Sigmoid colon (tissue), 7 donors: ENCODE results near the gene ACKR2. TPM values are rescaled to one million over a fixed set of nuclear protein-coding genes. Genes with fewer than 3 reads are reported as not detected.

Experiments
- DNase-seq: peaks from one replicate; pipeline ENCODE4 v3.0.0-alpha.2; 2019
- H3K27ac ChIP-seq, 4 donors: fragments of 200-600 bp; sonication (generic); one replicate each; pipeline ENCODE4 v1.5.1; 2016 to 2019; ENCODE audit warnings: mild to moderate bottlenecking in 1 of 4
- H3K27me3 ChIP-seq, 3 donors: fragments of 200-600 bp; sonication (generic); one replicate each; pipeline ENCODE4 v1.5.1; 2019; ENCODE audit warnings: mild to moderate bottlenecking in 1 of 3
- H3K36me3 ChIP-seq, 4 donors: fragments of 200-600 bp; sonication (generic); one replicate each; pipeline ENCODE4 v1.5.1; 2016 to 2019
- H3K4me1 ChIP-seq, 4 donors: fragments of 200-600 bp; sonication (generic); one replicate each; pipeline ENCODE4 v1.5.1; 2017 to 2019
- H3K4me3 ChIP-seq, 4 donors: fragments of 200-600 bp; sonication (generic); one replicate each; pipeline ENCODE4 v1.5.1; 2017 to 2019; ENCODE audit warnings: mild to moderate bottlenecking in 2 of 4, moderate library complexity in 1 of 4
- H3K9me3 ChIP-seq, 4 donors: fragments of 200-600 bp in 3 of 4; sonication (generic) in 3 of 4; one replicate each; pipeline versions ENCODE4 v1.5.1 to v1.6.1; 2013 to 2019
- CTCF ChIP-seq, 4 experiments: fragments of 450-650 bp in 3 of 4; fragments of 200-600 bp in 1 of 4; IDR thresholded peaks; one replicate each; pipeline ENCODE4 v1.5.1; 2016 to 2019; ENCODE audit warnings: antibody characterized with exemption in 4 of 4, mild to moderate bottlenecking in 3 of 4, moderate library complexity in 2 of 4
- EP300 ChIP-seq, 4 donors: sonication (generic); formaldehyde crosslinking; IDR thresholded peaks; one replicate each; pipeline ENCODE4 v1.6.1; 2017; ENCODE audit warnings: antibody characterized with exemption in 4 of 4
- POLR2A ChIP-seq, 2 donors: fragments of 450-650 bp; IDR thresholded peaks; one replicate each; pipeline ENCODE4 v1.6.1; 2016; ENCODE audit warnings: antibody characterized with exemption in 2 of 2, mild to moderate bottlenecking in 2 of 2, moderate library complexity in 2 of 2
- POLR2AphosphoS5 ChIP-seq, 4 donors: sonication (generic); formaldehyde crosslinking; IDR thresholded peaks; one replicate each; pipeline ENCODE4 v1.6.1; 2017; ENCODE audit warnings: antibody characterized with exemption in 4 of 4
- WGBS, 2 donors: extraction: QIAGEN DNeasy Blood & Tissue Kit; methylation state at CpG; one replicate each; pipeline ENCODE4 v1.1.7; 2013; 5-methylcytosine and 5-hydroxymethylcytosine counted together
- intact Hi-C: fragments of 100-400 bp; cut with DNase I; formaldehyde crosslinking; loops from one replicate; pipeline ENCODE4 v1.15.1; 2023
- polyA plus RNA-seq, 3 donors: library from polyadenylated mRNA; stranded (reverse); fragments of 200-250 nt; gene quantifications; one replicate each; pipeline ENCODE4 v1.2.3, GENCODE V29; 2013
- total RNA-seq, 4 donors: library from RNA; depleted of rRNA; stranded (reverse); fragments of >200 nt; gene quantifications; one replicate each; pipeline ENCODE4 v1.1.0, GENCODE V29; 2016
- donor health status: healthy with polysubstance abuse.
- donor health status: Bipolar disorder and iron deficiency.
- donor health status: healthy.

ACKR2 gene
- total and polyA plus RNA-seq, 7 donors = 1.2 to 8.6 (median 1.9) TPM

GRCh38 chr3:42865256-42865655, 56.0 kb downstream of the ACKR2 start:
- 94 to 95% methylated on average over 8 of the region's 8 CpGs for WGBS, 2 donors
- intact Hi-C loops = no loop called here
- no peaks in the 10 kb centered on the region for H3K4me1 ChIP-seq
- no peak overlapping the region for H3K4me3 ChIP-seq
- no peaks in the 10 kb centered on the region for H3K27me3 ChIP-seq
- peaks cover 0 to 3% (median 0%) of the 10 kb centered on the region in 4 donors for H3K9me3 ChIP-seq
- TF ChIP-seq POLR2AphosphoS5 (IDR thresholded peaks at IDR 0.05) (no peak), EP300 (IDR thresholded peaks at IDR 0.05) (no peak), CTCF (IDR thresholded peaks at IDR 0.05) (no peak), POLR2A (IDR thresholded peaks at IDR 0.05) (no peak)
- no peak overlapping the region for H3K27ac ChIP-seq
- H3K36me3 ChIP-seq = no peaks in the 10 kb centered on the region
- DNase-seq = peak; percentile 42

DNA sequence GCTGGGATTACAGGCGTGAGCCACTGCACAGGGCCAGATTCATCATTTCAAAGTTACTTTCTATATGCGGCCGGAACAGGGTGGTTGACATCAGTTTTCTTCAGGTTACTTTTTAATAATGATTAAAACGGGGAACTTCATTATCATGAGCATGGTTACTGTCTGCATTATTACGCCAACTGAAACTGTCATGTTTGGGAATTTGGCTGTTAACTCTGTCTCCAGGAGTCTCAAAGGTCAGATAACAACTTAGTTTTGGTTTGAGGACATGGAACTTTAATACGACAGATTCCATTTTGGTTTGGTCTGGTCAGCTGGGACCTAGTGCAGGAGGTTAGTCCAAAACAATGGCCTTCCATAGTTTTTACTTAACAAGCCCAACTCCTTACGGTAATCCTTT, 57.9 kb downstream of the ACKR2 start:
- intact Hi-C loops = no loop called here
- no peaks in the 10 kb centered on the region for H3K9me3 ChIP-seq
- DNase-seq = no peak
- H3K36me3 ChIP-seq = no peaks in the 10 kb centered on the region
- H3K27ac ChIP-seq = no peak overlapping the region
- no peaks in the 10 kb centered on the region for H3K4me1 ChIP-seq
- H3K4me3 ChIP-seq = no peak overlapping the region
- 83 to 93% methylated on average over 7 of the region's 7 CpGs for WGBS, 2 donors
- H3K27me3 ChIP-seq = no peaks in the 10 kb centered on the region
- no peak for TF ChIP-seq EP300 (IDR thresholded peaks at IDR 0.05)
- no peak for TF ChIP-seq POLR2AphosphoS5 (IDR thresholded peaks at IDR 0.05)
- no peak for TF ChIP-seq CTCF (IDR thresholded peaks at IDR 0.05)
- no peak for TF ChIP-seq POLR2A (IDR thresholded peaks at IDR 0.05)

- intact Hi-C loops = no loop called here
- Histone ChIP-seq H3K27ac (no peak overlapping the region), H3K4me1 (no peaks in the 10 kb centered on the region), H3K4me3 (no peak overlapping the region), H3K9me3 (no peaks in the 10 kb centered on the region), H3K36me3 (no peaks in the 10 kb centered on the region), H3K27me3 (no peaks in the 10 kb centered on the region)
- TF ChIP-seq EP300 (IDR thresholded peaks at IDR 0.05) = no peak
- TF ChIP-seq POLR2A (IDR thresholded peaks at IDR 0.05) = no peak
- TF ChIP-seq CTCF (IDR thresholded peaks at IDR 0.05) = no peak
- TF ChIP-seq POLR2AphosphoS5 (IDR thresholded peaks at IDR 0.05) = no peak
- no peak for DNase-seq
- 71 to 77% methylated on average over 5 of the region's 5 CpGs for WGBS, 2 donors
Measured at GRCh38 chr3:42868841-42869240, 59.6 kb downstream of the ACKR2 start.

DNA sequence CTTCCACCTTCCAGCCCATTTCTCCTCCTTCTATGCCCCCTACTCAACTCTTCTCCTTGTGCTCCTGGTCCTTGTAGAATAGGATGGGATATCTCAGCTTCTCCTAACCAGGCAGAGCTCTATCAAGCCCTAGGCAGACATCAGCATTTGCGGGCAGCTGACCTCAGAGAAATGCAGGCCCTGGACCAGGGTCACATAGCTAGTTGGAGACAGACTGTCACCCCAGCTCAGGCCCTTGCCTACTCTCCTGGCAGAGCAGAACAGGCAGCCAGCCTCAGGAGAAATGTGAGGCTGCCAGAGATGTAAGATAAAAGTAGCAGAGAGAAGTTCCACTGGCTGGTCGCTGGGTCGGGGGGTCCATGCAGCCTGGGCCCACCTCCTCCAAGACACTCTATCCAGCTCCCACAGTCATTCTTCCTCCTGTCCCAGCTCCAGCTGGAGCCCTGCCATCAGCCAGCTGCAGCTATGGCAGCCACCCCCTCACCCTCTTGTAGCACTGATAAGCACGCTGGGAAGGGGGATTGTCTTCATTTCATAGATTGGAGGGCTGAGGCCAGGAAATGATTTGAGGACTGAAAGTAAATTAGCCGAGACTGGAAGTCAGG, 62.4 kb downstream of the ACKR2 start:
- Histone ChIP-seq H3K4me3 (no peak overlapping the region), H3K36me3 (no peaks in the 10 kb centered on the region), H3K9me3 (no peaks in the 10 kb centered on the region), H3K27me3 (no peaks in the 10 kb centered on the region), H3K4me1 (no peaks in the 10 kb centered on the region), H3K27ac (no peak overlapping the region)
- no peak for DNase-seq
- intact Hi-C loops = no loop called here
- WGBS, 2 donors = 70 to 78% methylated on average over 5 of the region's 5 CpGs
- TF ChIP-seq EP300 (IDR thresholded peaks at IDR 0.05) = no peak
- TF ChIP-seq CTCF (IDR thresholded peaks at IDR 0.05) = no peak
- no peak for TF ChIP-seq POLR2A (IDR thresholded peaks at IDR 0.05)
- no peak for TF ChIP-seq POLR2AphosphoS5 (IDR thresholded peaks at IDR 0.05)

GRCh38 chr3:42872718-42873117, 63.5 kb downstream of the ACKR2 start:
- H3K27ac ChIP-seq = no peak overlapping the region
- H3K36me3 ChIP-seq = no peaks in the 10 kb centered on the region
- intact Hi-C loops = no loop called here
- H3K4me3 ChIP-seq = no peak overlapping the region
- DNase-seq = no peak
- TF ChIP-seq EP300 (IDR thresholded peaks at IDR 0.05) (no peak), POLR2AphosphoS5 (IDR thresholded peaks at IDR 0.05) (no peak), POLR2A (IDR thresholded peaks at IDR 0.05) (no peak), CTCF (IDR thresholded peaks at IDR 0.05) (no peak)
- 75 to 84% methylated on average over 1 of the region's 1 CpG for WGBS, 2 donors
- H3K9me3 ChIP-seq = no peaks in the 10 kb centered on the region
- no peaks in the 10 kb centered on the region for H3K4me1 ChIP-seq
- H3K27me3 ChIP-seq = no peaks in the 10 kb centered on the region
